ENCODE results near the gene ANKS4B.

GRCh38 chr16:21226749-21227148 lies 6.8 kb upstream of the ANKS4B start:
- TF ChIP-seq CTCF (IDR thresholded peaks at IDR 0.05) (no peak), EP300 (IDR thresholded peaks at IDR 0.05) (no peak)
